ENCODE measurements around the gene FCRLB. TPM values are rescaled to one million over a fixed set of nuclear protein-coding genes. Genes with fewer than 3 reads are reported as not detected.

Gene FCRLB
- total RNA-seq, result 0.79 and 1.1 TPM in 2 replicates

GRCh38 chr1:161720956-161721737 lies at the start of gene FCRLB:
Gene FCRLB, plus strand, starts transcription at chr1:161721544. Its CDS starts 1,129 bp downstream, at chr1:161722673.

GRCh38 chr1:161706482-161707347 lies 14.6 kb upstream of the FCRLB start, which contains the start of gene FCRLA:
Gene FCRLA, plus strand, starts transcription at chr1:161707229. Its CDS starts 36 bp downstream, at chr1:161707265.

GRCh38 chr1:161749509-161750407 lies 28.4 kb downstream of the FCRLB start, which contains the start of gene DUSP12:
Gene DUSP12, plus strand, starts transcription at chr1:161749786. Its CDS starts 16 bp downstream, at chr1:161749802.

GRCh38 chr1:161766102-161766981 lies 45.0 kb downstream of the FCRLB start, which contains the start of gene ATF6:
Gene ATF6, plus strand, starts transcription at chr1:161766320. Its CDS starts 41 bp downstream, at chr1:161766361.

Other genes with a start within 250 kb of the FCRLB start
- 0.26 and 0.87 TPM in 2 replicates for gene FCGR2A, start 216.1 kb upstream of the FCRLB start, total RNA-seq
- gene HSPA6, start 197.0 kb upstream of the FCRLB start, total RNA-seq, result 0.26 and 0.62 TPM in 2 replicates
- gene FCGR3A, start 171.7 kb upstream of the FCRLB start, total RNA-seq, result not detected in 2 replicates
- gene FCGR3B, start 90.4 kb upstream of the FCRLB start, total RNA-seq, result 0.26 TPM in 1 of 2 replicates, not detected in the other
- not detected in 2 replicates for gene FCGR2B, start 58.4 kb upstream of the FCRLB start, total RNA-seq
- gene FCRLA, start 14.3 kb upstream of the FCRLB start, total RNA-seq, result 0.25 and 0.66 TPM in 2 replicates
- 31.1 and 32.4 TPM in 2 replicates for gene DUSP12, start 28.2 kb downstream of the FCRLB start, total RNA-seq
- 23.3 and 24.1 TPM in 2 replicates for gene ATF6, start 44.8 kb downstream of the FCRLB start, total RNA-seq

All from aortic smooth muscle cell (primary cell).